Common myeloid progenitor, CD34-positive (primary cell): ENCODE data around the gene MYOZ2. TPM values are rescaled to one million over a fixed set of nuclear protein-coding genes. Genes with fewer than 3 reads are reported as not detected.

Experiments
- CTCF ChIA-PET: fragments of 350-600 bp; sonication (Branson Sonifier 250); formaldehyde crosslinking; loops from one replicate; lab custom pipeline; 2021; ENCODE audit warnings: antibody characterized with exemption; lab: Charles Lee
- POLR2A ChIA-PET: fragments of 350-600 bp; sonication (Branson Sonifier 250); formaldehyde crosslinking; loops from one replicate; lab custom pipeline; 2021; ENCODE audit warnings: antibody characterized with exemption; lab: Charles Lee
- DNase-seq, 3 donors: peaks; one replicate each; pipeline versions ENCODE4 v3.0.0 to v3.0.0-alpha.2; 2013
- H3K27ac ChIP-seq, 2 experiments: 1 replicate in 1 of 2; 2 replicates in 1 of 2; pipeline ENCODE4 v1.7.0; 2013; ENCODE audit warnings: inconsistent platforms in 2 of 2, low read length in 2 of 2, mild to moderate bottlenecking in 2 of 2, low read depth in 1 of 2, moderate library complexity in 1 of 2; ENCODE audit not compliant: severe bottlenecking in 2 of 2, insufficient read depth in 1 of 2, poor library complexity in 1 of 2
- H3K27me3 ChIP-seq, 5 experiments: replicated peaks in 2 of 5; 1 replicate in 3 of 5; 2 replicates in 2 of 5; pipeline versions ENCODE4 v1.6.1 to v1.7.0; 2013; ENCODE audit warnings: low read length in 4 of 5, mild to moderate bottlenecking in 2 of 5, moderate library complexity in 2 of 5, inconsistent platforms in 1 of 5; ENCODE audit not compliant: insufficient read depth in 5 of 5, control insufficient read depth in 4 of 5
- H3K36me3 ChIP-seq, 4 experiments: 1 replicate in 2 of 4; 2 replicates in 2 of 4; pipeline versions ENCODE4 v1.6.1 to v1.7.0; 2013; ENCODE audit warnings: low read length in 3 of 4, control low read depth in 1 of 4, mild to moderate bottlenecking in 1 of 4; ENCODE audit not compliant: control insufficient read depth in 4 of 4, insufficient read depth in 4 of 4
- H3K4me1 ChIP-seq, 4 experiments: 1 replicate in 3 of 4; 2 replicates in 1 of 4; pipeline versions ENCODE4 v1.6.1 to v1.7.1; 2013; ENCODE audit warnings: low read length in 3 of 4, mild to moderate bottlenecking in 3 of 4, control low read depth in 1 of 4, inconsistent platforms in 1 of 4, moderate library complexity in 1 of 4; ENCODE audit not compliant: control insufficient read depth in 4 of 4, insufficient read depth in 4 of 4; ENCODE audit errors: control extremely low read depth in 1 of 4
- H3K4me3 ChIP-seq, 7 experiments: 1 replicate in 4 of 7; 2 replicates in 3 of 7; pipeline versions ENCODE4 v1.5.1 to v1.7.0; 2013; ENCODE audit warnings: mild to moderate bottlenecking in 7 of 7, low read length in 6 of 7, moderate library complexity in 6 of 7, inconsistent platforms in 2 of 7, low read depth in 2 of 7, control low read depth in 1 of 7; ENCODE audit not compliant: insufficient read depth in 4 of 7, control insufficient read depth in 1 of 7; ENCODE audit errors: extremely low read depth in 1 of 7
- H3K9me3 ChIP-seq, 5 experiments: 1 replicate in 4 of 5; 2 replicates in 1 of 5; pipeline versions ENCODE4 v1.6.1 to v1.7.1; 2013; ENCODE audit warnings: low read length in 4 of 5, mild to moderate bottlenecking in 2 of 5, inconsistent platforms in 1 of 5, low read depth in 1 of 5, moderate library complexity in 1 of 5; ENCODE audit not compliant: control insufficient read depth in 4 of 5, insufficient read depth in 2 of 5; ENCODE audit errors: control extremely low read depth in 1 of 5
- WGBS: methylation state at CpG from one replicate; pipeline ENCODE4 v1.1.5; 2013; ENCODE audit not compliant: insufficient coverage; 5-methylcytosine and 5-hydroxymethylcytosine counted together
- polyA plus RNA-seq: library from polyadenylated mRNA; unstranded; fragments of 120-200 nt; gene quantifications from one replicate; pipeline ENCODE4 v1.2.1, GENCODE V29; 2013

The MYOZ2 gene
- polyA plus RNA-seq = not detected

- DNase-seq = no peak
- H3K4me3 ChIP-seq = no peak within 1 kb of the TSS
- POLR2A ChIA-PET = no interaction called here
- WGBS = 100% methylated on average over 1 of the region's 2 CpGs
- H3K9me3 ChIP-seq = no peaks in the 10 kb centered on the region
- H3K4me1 ChIP-seq = peaks cover 8 to 18% (median 12%) of the 10 kb centered on the region in 4 experiments
- no peak within 1 kb of the TSS for H3K27ac ChIP-seq
- CTCF ChIA-PET = interaction anchor here (0.7 to 1.8 kb wide), 4 partner anchors 10 to 33 kb away, joined by 3 to 5 read pairs (median 3); no protein-coding TSS in a partner anchor
- no peaks in the 10 kb centered on the region for H3K36me3 ChIP-seq
- H3K27me3 ChIP-seq = no peaks in the 10 kb centered on the region
Observed at GRCh38 chr4:119135721-119136121, at the start of gene MYOZ2. Gene MYOZ2 (plus strand): TSS chr4:119135832. CDS start chr4:119136526, 694 bp downstream.

- DNase-seq = peak in 2 of 3 donors; percentile 3 to 6
- H3K27ac ChIP-seq = no peak overlapping the region
- no peaks in the 10 kb centered on the region for H3K4me1 ChIP-seq
- WGBS = no CpG with 5 or more reads among the region's 3 CpGs
- CTCF ChIA-PET = interaction anchor here (1.2 to 1.6 kb wide), 3 partner anchors 27 to 407 kb away, joined by 3 to 4 read pairs (median 3); no protein-coding TSS in a partner anchor
- POLR2A ChIA-PET = no interaction called here
- H3K36me3 ChIP-seq = no peaks in the 10 kb centered on the region
- no peaks in the 10 kb centered on the region for H3K27me3 ChIP-seq
- no peaks in the 10 kb centered on the region for H3K9me3 ChIP-seq
- no peak overlapping the region for H3K4me3 ChIP-seq
Observed at GRCh38 chr4:119087121-119087520, 48.5 kb upstream of the MYOZ2 start.

GRCh38 chr4:119087656-119088055 is 48.0 kb upstream of the MYOZ2 start:
- ChIA-PET CTCF (interaction anchor here (1.2 to 1.6 kb wide), 2 partner anchors 120 to 406 kb away, joined by 3 to 4 read pairs; no protein-coding TSS in a partner anchor), POLR2A (no interaction called here)
- Histone ChIP-seq H3K4me1 (no peaks in the 10 kb centered on the region), H3K27ac (no peak overlapping the region), H3K4me3 (no peak overlapping the region), H3K27me3 (no peaks in the 10 kb centered on the region), H3K36me3 (no peaks in the 10 kb centered on the region), H3K9me3 (no peaks in the 10 kb centered on the region)
- no peak for DNase-seq
- WGBS = 90% methylated on average over 3 of the region's 5 CpGs

GRCh38 chr4:119093042-119093827 is 42.4 kb upstream of the MYOZ2 start:
- CTCF ChIA-PET = no interaction called here
- Histone ChIP-seq H3K9me3 (no peaks in the 10 kb centered on the region), H3K27me3 (no peaks in the 10 kb centered on the region), H3K36me3 (no peaks in the 10 kb centered on the region), H3K27ac (no peak overlapping the region), H3K4me1 (peaks cover 0 to 4% (median 0%) of the 10 kb centered on the region in 4 experiments), H3K4me3 (no peak overlapping the region)
- DNase-seq = no peak
- WGBS = 60% methylated on average over 2 of the region's 5 CpGs
- POLR2A ChIA-PET = no interaction called here

GRCh38 chr4:119097282-119097900 is 38.2 kb upstream of the MYOZ2 start:
- no peak overlapping the region for H3K4me3 ChIP-seq
- no peaks in the 10 kb centered on the region for H3K27me3 ChIP-seq

GRCh38 chr4:119098306-119098705 is 37.3 kb upstream of the MYOZ2 start:
- POLR2A ChIA-PET = no interaction called here
- CTCF ChIA-PET = no interaction called here

More at GRCh38 chr4:119097282-119097900, 38.2 kb upstream of the MYOZ2 start:
- no peaks in the 10 kb centered on the region for H3K9me3 ChIP-seq
- ChIA-PET POLR2A (no interaction called here), CTCF (no interaction called here)
- H3K27ac ChIP-seq = no peak overlapping the region
- WGBS = no CpG with 5 or more reads among the region's 2 CpGs
- no peak for DNase-seq
- peaks cover 0 to 4% (median 0%) of the 10 kb centered on the region in 4 experiments for H3K4me1 ChIP-seq
- H3K36me3 ChIP-seq = no peaks in the 10 kb centered on the region

More at GRCh38 chr4:119098306-119098705, 37.3 kb upstream of the MYOZ2 start:
- H3K27me3 ChIP-seq = no peaks in the 10 kb centered on the region
- no peak overlapping the region for H3K4me3 ChIP-seq
- peaks cover 0 to 7% (median 2%) of the 10 kb centered on the region in 4 experiments for H3K4me1 ChIP-seq
- H3K27ac ChIP-seq = no peak overlapping the region
- WGBS = no CpG with 5 or more reads among the region's 1 CpG
- no peaks in the 10 kb centered on the region for H3K36me3 ChIP-seq
- H3K9me3 ChIP-seq = no peaks in the 10 kb centered on the region
- DNase-seq = no peak
